Measurements from ENCODE around the gene NTM. TPM values are rescaled to one million over a fixed set of nuclear protein-coding genes. Genes with fewer than 3 reads are reported as not detected.

The NTM gene
- total and polyA plus RNA-seq, 8 donors = 0.04 to 4.4 (median 0.50) TPM

DNA sequence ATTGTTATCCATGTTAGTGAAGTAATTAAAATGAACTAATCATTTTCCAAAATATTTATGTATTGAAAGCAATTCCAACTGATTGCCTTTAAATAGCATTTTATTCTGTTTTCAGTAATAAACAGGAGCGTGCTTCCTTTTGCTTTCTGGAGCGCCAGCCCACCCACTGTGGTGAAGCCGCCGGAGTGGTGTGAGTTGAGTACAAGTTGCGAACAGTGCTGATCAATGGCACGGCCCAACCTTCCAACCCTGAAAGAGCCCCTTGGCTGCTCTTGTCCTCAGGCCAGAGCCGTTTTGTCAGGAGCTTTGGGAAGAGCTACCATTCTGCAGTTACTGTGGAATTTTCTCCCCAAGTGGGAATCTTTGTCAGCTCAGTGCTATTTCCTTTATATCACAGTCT is 42.8 kb downstream of the NTM start:
- FAIRE-seq (no peak), DNase-seq (peak in 1 of 6 donors; percentile 17), ATAC-seq (no peak)
- Histone ChIP-seq H3K27ac (no peak overlapping the region), H3K36me3 (no peaks in the 10 kb centered on the region), H3K4me1 (no peaks in the 10 kb centered on the region), H3K4me3 (no peak overlapping the region), H3K9me3 (no peaks in the 10 kb centered on the region), H3K27me3 (no peaks in the 10 kb centered on the region)
- intact Hi-C loops (cut with DNase I) = loop anchor here in 1 of 3 donors (5.0 kb wide), 1 partner anchor 89 kb away; no protein-coding TSS in a partner anchor
- WGBS, 2 donors = 83 to 93% methylated on average over 7 of the region's 7 CpGs
- TF ChIP-seq, protein P1, sequence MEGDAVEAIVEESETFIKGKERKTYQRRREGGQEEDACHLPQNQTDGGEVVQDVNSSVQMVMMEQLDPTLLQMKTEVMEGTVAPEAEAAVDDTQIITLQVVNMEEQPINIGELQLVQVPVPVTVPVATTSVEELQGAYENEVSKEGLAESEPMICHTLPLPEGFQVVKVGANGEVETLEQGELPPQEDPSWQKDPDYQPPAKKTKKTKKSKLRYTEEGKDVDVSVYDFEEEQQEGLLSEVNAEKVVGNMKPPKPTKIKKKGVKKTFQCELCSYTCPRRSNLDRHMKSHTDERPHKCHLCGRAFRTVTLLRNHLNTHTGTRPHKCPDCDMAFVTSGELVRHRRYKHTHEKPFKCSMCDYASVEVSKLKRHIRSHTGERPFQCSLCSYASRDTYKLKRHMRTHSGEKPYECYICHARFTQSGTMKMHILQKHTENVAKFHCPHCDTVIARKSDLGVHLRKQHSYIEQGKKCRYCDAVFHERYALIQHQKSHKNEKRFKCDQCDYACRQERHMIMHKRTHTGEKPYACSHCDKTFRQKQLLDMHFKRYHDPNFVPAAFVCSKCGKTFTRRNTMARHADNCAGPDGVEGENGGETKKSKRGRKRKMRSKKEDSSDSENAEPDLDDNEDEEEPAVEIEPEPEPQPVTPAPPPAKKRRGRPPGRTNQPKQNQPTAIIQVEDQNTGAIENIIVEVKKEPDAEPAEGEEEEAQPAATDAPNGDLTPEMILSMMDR (IDR thresholded peaks at IDR 0.05) = no peak

GRCh38 chr11:131418189-131418588 is 47.8 kb downstream of the NTM start:
- no peaks in the 10 kb centered on the region for H3K4me1 ChIP-seq
- TF ChIP-seq, protein P1 (IDR thresholded peaks at IDR 0.05) = no peak
- FAIRE-seq (no peak), ATAC-seq (no peak), DNase-seq (no peak)
- WGBS, 2 donors = 80 to 83% methylated on average over 6 of the region's 6 CpGs
- no peaks in the 10 kb centered on the region for H3K9me3 ChIP-seq
- intact Hi-C loops (cut with DNase I) = no loop called here
- no peak overlapping the region for H3K4me3 ChIP-seq
- H3K27ac ChIP-seq = no peak overlapping the region
- H3K36me3 ChIP-seq = no peaks in the 10 kb centered on the region
- no peaks in the 10 kb centered on the region for H3K27me3 ChIP-seq

- intact Hi-C loops (cut with DNase I) = no loop called here
These were observed 50.8 kb downstream of the NTM start for GRCh38 chr11:131421066-131421855.

GRCh38 chr11:131422029-131422428 is 51.6 kb downstream of the NTM start:
- TF ChIP-seq, protein P1 (IDR thresholded peaks at IDR 0.05) = no peak
- no peak for FAIRE-seq
- H3K4me3 ChIP-seq = no peak overlapping the region
- H3K9me3 ChIP-seq = no peaks in the 10 kb centered on the region
- H3K4me1 ChIP-seq = peaks cover 0 to 16% (median 0%) of the 10 kb centered on the region in 3 donors
- H3K27me3 ChIP-seq = no peaks in the 10 kb centered on the region
- no peak for DNase-seq
- H3K27ac ChIP-seq = no peak overlapping the region
- intact Hi-C loops (cut with DNase I) = no loop called here
- 59 to 63% methylated on average over 3 of the region's 3 CpGs for WGBS, 2 donors
- ATAC-seq = no peak
- H3K36me3 ChIP-seq = no peaks in the 10 kb centered on the region

More at GRCh38 chr11:131421066-131421855, 50.8 kb downstream of the NTM start:
- FAIRE-seq (no peak), DNase-seq (no peak), ATAC-seq (no peak)
- 85 to 93% methylated on average over 10 of the region's 10 CpGs for WGBS, 2 donors
- TF ChIP-seq, protein P1 (IDR thresholded peaks at IDR 0.05) = no peak
- peaks cover 0 to 13% (median 0%) of the 10 kb centered on the region in 3 donors for H3K4me1 ChIP-seq
- no peaks in the 10 kb centered on the region for H3K27me3 ChIP-seq
- H3K9me3 ChIP-seq = no peaks in the 10 kb centered on the region
- no peaks in the 10 kb centered on the region for H3K36me3 ChIP-seq
- H3K4me3 ChIP-seq = no peak overlapping the region
- H3K27ac ChIP-seq = no peak overlapping the region

- DNase-seq = no peak
- no peak for FAIRE-seq
These were observed 52.1 kb downstream of the NTM start for GRCh38 chr11:131422496-131422895.

More at GRCh38 chr11:131422496-131422895, 52.1 kb downstream of the NTM start:
- Histone ChIP-seq H3K4me3 (no peak overlapping the region), H3K9me3 (no peaks in the 10 kb centered on the region), H3K27me3 (no peaks in the 10 kb centered on the region), H3K4me1 (peaks cover 0 to 16% (median 0%) of the 10 kb centered on the region in 3 donors), H3K27ac (no peak overlapping the region), H3K36me3 (no peaks in the 10 kb centered on the region)
- ATAC-seq = no peak
- WGBS, 2 donors = 65 to 83% methylated on average over 4 of the region's 4 CpGs
- TF ChIP-seq, protein P1 (IDR thresholded peaks at IDR 0.05) = no peak
- intact Hi-C loops (cut with DNase I) = no loop called here
